ENCODE results near the gene CAPN13.

DNA sequence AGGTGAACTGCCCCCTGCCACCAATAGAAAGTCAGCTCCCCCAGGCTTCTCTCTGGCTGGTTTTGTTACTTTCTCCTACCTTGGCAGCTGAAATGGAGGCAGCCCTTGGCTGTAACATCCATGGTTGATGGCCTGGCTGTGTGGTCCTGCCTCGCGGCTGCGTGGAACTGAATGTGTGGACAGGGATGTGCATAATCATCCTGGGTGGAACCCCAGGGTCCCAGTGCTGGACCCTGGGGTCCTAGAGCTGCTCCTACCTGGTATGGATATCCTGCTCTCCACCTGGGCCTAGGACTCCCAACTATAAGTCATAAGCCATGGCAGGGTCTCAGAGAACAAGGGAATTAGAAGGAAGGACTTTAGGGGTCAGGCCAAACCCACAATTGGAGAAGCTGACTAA, 93.5 kb downstream of the CAPN13 start:
- TF ChIP-seq POLR2A (IDR thresholded peaks at IDR 0.05) (no peak), POLR2AphosphoS5 (IDR thresholded peaks at IDR 0.05) (no peak)
- TF ChIP-seq, protein P1, sequence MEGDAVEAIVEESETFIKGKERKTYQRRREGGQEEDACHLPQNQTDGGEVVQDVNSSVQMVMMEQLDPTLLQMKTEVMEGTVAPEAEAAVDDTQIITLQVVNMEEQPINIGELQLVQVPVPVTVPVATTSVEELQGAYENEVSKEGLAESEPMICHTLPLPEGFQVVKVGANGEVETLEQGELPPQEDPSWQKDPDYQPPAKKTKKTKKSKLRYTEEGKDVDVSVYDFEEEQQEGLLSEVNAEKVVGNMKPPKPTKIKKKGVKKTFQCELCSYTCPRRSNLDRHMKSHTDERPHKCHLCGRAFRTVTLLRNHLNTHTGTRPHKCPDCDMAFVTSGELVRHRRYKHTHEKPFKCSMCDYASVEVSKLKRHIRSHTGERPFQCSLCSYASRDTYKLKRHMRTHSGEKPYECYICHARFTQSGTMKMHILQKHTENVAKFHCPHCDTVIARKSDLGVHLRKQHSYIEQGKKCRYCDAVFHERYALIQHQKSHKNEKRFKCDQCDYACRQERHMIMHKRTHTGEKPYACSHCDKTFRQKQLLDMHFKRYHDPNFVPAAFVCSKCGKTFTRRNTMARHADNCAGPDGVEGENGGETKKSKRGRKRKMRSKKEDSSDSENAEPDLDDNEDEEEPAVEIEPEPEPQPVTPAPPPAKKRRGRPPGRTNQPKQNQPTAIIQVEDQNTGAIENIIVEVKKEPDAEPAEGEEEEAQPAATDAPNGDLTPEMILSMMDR (IDR thresholded peaks at IDR 0.05 in 8 of 11, conservative IDR thresholded peaks at IDR 0.05 in 3 of 11): no peak

Measured in spleen (tissue), 7 donors.